ENCODE data around the gene TLK2. TPM values are rescaled to one million over a fixed set of nuclear protein-coding genes. Genes with fewer than 3 reads are reported as not detected.
"Not testable (repeated sequence)": the region's sequence is repeated elsewhere in the genome, so short reads cannot be mapped to it uniquely, and the experiment has no call there.

Gene TLK2
- total and polyA plus RNA-seq, 2 experiments from 2014 or later: 19.6 to 56.1 TPM

- TF ChIP-seq ZNF462 (CRISPR knock-in tag; IDR thresholded peaks at IDR 0.05): no peak
- no peak for TF ChIP-seq ZNF114 (CRISPR knock-in tag; IDR thresholded peaks at IDR 0.05)
Measured at GRCh38 chr17:62588109-62588508, 109.5 kb downstream of the TLK2 start (continued).

GRCh38 chr17:62591333-62591732 lies 112.7 kb downstream of the TLK2 start:
- Histone ChIP-seq H3F3A (replicated peaks; ENCODE audit: low read depth) (no peaks in the 10 kb centered on the region), H4K20me1 (replicated peaks; ENCODE audit: insufficient read depth) (peaks cover 10% of the 10 kb centered on the region), H3K4me3 (no peak overlapping the region), H3K4me1 (ENCODE audit: insufficient read depth) (no peaks in the 10 kb centered on the region), H3K79me2 (replicated peaks; ENCODE audit: insufficient read depth) (0 out of 2 replicates have a peak, but pooled peaks cover 4% of the 10 kb centered on the region), H3K4me2 (no peak overlapping the region), H3K9me2 (ENCODE audit: insufficient read depth) (no peaks in the 10 kb centered on the region), H3K36me3 (ENCODE audit: insufficient read depth) (peaks cover 3% of the 10 kb centered on the region; the same call in 1 of the 2 replicates), H3K27ac (ENCODE audit: low read depth) (no peak overlapping the region), H3K27me3 (ENCODE audit: insufficient read depth) (no peaks in the 10 kb centered on the region), H2AFZ (no peak overlapping the region)
- DNase-seq (ENCODE audit: low spot score) (no peak), ATAC-seq (no peak)
- H3K9me3 Mint-ChIP-seq: peaks cover 3% of the 10 kb centered on the region; the same call in 1 of the 3 replicates
- TF ChIP-seq ZNF331 (CRISPR knock-in tag; IDR thresholded peaks at IDR 0.05; ENCODE audit: low read depth) (no peak), ETS1 (IDR thresholded peaks at IDR 0.05) (no peak), REST (IDR thresholded peaks at IDR 0.05; ENCODE audit: unreplicated experiment) (no peak), NANOG (IDR thresholded peaks at IDR 0.05; ENCODE audit: borderline replicate concordance) (no peak), STAT1 (IDR thresholded peaks at IDR 0.05; ENCODE audit: unreplicated experiment) (no peak)
- H3K4me1 Mint-ChIP-seq: no peaks in the 10 kb centered on the region
- H3K27ac Mint-ChIP-seq: no peak overlapping the region
- peaks cover 49% of the 10 kb centered on the region for H3K36me3 Mint-ChIP-seq (ENCODE audit: low read depth)
- no peak overlapping the region for H3K4me3 Mint-ChIP-seq
- H3K27me3 Mint-ChIP-seq (ENCODE audit: insufficient read depth, low read depth, poor library complexity): peaks cover 10% of the 10 kb centered on the region

GRCh38 chr17:62591822-62592221 lies 113.2 kb downstream of the TLK2 start:
- H3K36me3 ChIP-seq (ENCODE audit: insufficient read depth); H3K9me2 ChIP-seq (ENCODE audit: insufficient read depth); H2AFZ ChIP-seq; H3K4me1 ChIP-seq (ENCODE audit: insufficient read depth); H3K4me1 Mint-ChIP-seq; H3K27me3 Mint-ChIP-seq (ENCODE audit: insufficient read depth, low read depth, poor library complexity); ATAC-seq; H3K9me3 Mint-ChIP-seq; H3K4me3 Mint-ChIP-seq; H3K4me2 ChIP-seq; H3K79me2 ChIP-seq (replicated peaks; ENCODE audit: insufficient read depth); H4K20me1 ChIP-seq (replicated peaks; ENCODE audit: insufficient read depth); H3K27ac ChIP-seq (ENCODE audit: low read depth); H3K27me3 ChIP-seq (ENCODE audit: insufficient read depth); DNase-seq (ENCODE audit: low spot score); H3K4me3 ChIP-seq; H3F3A ChIP-seq (replicated peaks; ENCODE audit: low read depth); H3K27ac Mint-ChIP-seq: not testable (repeated sequence)
- H3K36me3 Mint-ChIP-seq (ENCODE audit: low read depth): peaks cover 52% of the 10 kb centered on the region
